Measurements from ENCODE around the gene MAPK10.

MAPK10 gene

GRCh38 chr4:85946821-85947220 lies 413.0 kb downstream of the MAPK10 start:
- TF ChIP-seq EGR1 (IDR thresholded peaks at IDR 0.05) (no peak), USF1 (IDR thresholded peaks at IDR 0.05) (no peak), REST (IDR thresholded peaks at IDR 0.05; ENCODE audit: low read depth) (no peak), CREB1 (IDR thresholded peaks at IDR 0.05; ENCODE audit: low read depth) (no peak), NFIC (IDR thresholded peaks at IDR 0.05) (no peak), ZBTB7A (IDR thresholded peaks at IDR 0.05; ENCODE audit: low read depth) (no peak), TCF12 (IDR thresholded peaks at IDR 0.05; ENCODE audit: low read depth) (no peak), RAD21 (IDR thresholded peaks at IDR 0.05; ENCODE audit: low read depth) (no peak), YY1 (IDR thresholded peaks at IDR 0.05; ENCODE audit: low read depth) (no peak), TAF1 (IDR thresholded peaks at IDR 0.05; ENCODE audit: low read depth) (no peak), EP300 (IDR thresholded peaks at IDR 0.05; ENCODE audit: borderline replicate concordance) (no peak), FOXM1 (IDR thresholded peaks at IDR 0.05; ENCODE audit: borderline replicate concordance, low read depth) (no peak), TEAD4 (IDR thresholded peaks at IDR 0.05) (no peak), CEBPB (IDR thresholded peaks at IDR 0.05) (no peak), MAX (IDR thresholded peaks at IDR 0.05) (no peak)

GRCh38 chr4:85942107-85942506 lies 417.7 kb downstream of the MAPK10 start:
- TF ChIP-seq ZBTB7A (IDR thresholded peaks at IDR 0.05; ENCODE audit: low read depth), result no peak
- no peak for TF ChIP-seq EGR1 (IDR thresholded peaks at IDR 0.05)
- TF ChIP-seq TEAD4 (IDR thresholded peaks at IDR 0.05), result no peak
- TF ChIP-seq CREB1 (IDR thresholded peaks at IDR 0.05; ENCODE audit: low read depth), result no peak
- no peak for TF ChIP-seq TCF12 (IDR thresholded peaks at IDR 0.05; ENCODE audit: low read depth)
- no peak for TF ChIP-seq EP300 (IDR thresholded peaks at IDR 0.05; ENCODE audit: borderline replicate concordance)

GRCh38 chr4:85940151-85940550 lies 419.7 kb downstream of the MAPK10 start:
- TF ChIP-seq REST (IDR thresholded peaks at IDR 0.05; ENCODE audit: low read depth) (no peak), YY1 (IDR thresholded peaks at IDR 0.05; ENCODE audit: low read depth) (no peak)

All from Ishikawa (cell line).